ENCODE results near the gene OR9A2.
"Not testable (repeated sequence)": the region's sequence is repeated elsewhere in the genome, so short reads cannot be mapped to it uniquely, and the experiment has no call there.

Gene OR9A2

DNA sequence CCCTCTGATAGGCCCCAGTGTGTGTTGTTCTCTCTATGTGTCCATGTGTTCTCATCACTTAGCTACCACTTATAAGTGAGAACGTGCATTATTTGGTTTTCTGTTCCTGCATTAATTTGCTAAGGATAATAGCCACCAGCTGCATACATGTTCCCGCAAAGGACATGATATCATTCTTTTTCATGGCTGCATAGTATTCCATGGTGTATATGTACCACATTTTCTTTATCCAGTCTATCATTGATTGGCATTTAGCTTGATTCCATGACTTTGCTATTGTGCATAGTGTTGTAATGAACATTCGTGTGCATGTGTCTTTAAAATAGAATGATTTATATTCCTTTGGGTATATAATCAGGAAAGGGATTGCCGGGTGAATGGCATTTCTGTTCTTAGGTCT is 48.5 kb downstream of the OR9A2 start:
- in situ Hi-C loops (cut with HindIII; ENCODE audit: low sequenced_read_pairs) = not testable (repeated sequence)

All from endothelial cell of hepatic sinusoid (primary cell).